PFSK-1 (cell line): ENCODE measurements around the gene GSTCD.

Experiments used
- FOXP2 ChIP-seq: optimal IDR thresholded peaks from 2 replicates; pipeline ENCODE3; 2011; ENCODE audit warnings: borderline replicate concordance, control low read depth, inconsistent platforms; ENCODE audit not compliant: insufficient read depth; ENCODE audit errors: extremely low read length, extremely low read depth
- POLR2AphosphoS5 ChIP-seq: IDR thresholded peaks from 2 replicates; pipeline ENCODE4 v1.6.1; 2012; ENCODE audit warnings: low read depth, mild to moderate bottlenecking, control low read depth, low read length, moderate library complexity
- SIN3A ChIP-seq: IDR thresholded peaks from 2 replicates; pipeline ENCODE4 v1.6.1; 2012; ENCODE audit warnings: mild to moderate bottlenecking, low read length, moderate library complexity, borderline replicate concordance; ENCODE audit not compliant: insufficient read depth
- TAF1 ChIP-seq: IDR thresholded peaks from 2 replicates; pipeline ENCODE4 v1.6.1; 2012; ENCODE audit warnings: low read length, control low read depth, borderline replicate concordance; ENCODE audit not compliant: insufficient read depth
- TF ChIP-seq, protein P1 (sequence below), 2 experiments: IDR thresholded peaks; 2 replicates each; pipeline versions ENCODE4 v1.6.1 to v1.8.0; 2011 to 2012; ENCODE audit warnings: low read depth in 2 of 2, low read length in 2 of 2, control low read depth in 1 of 2, inconsistent platforms in 1 of 2, mild to moderate bottlenecking in 1 of 2, moderate library complexity in 1 of 2; ENCODE audit not compliant: insufficient read depth in 1 of 2

Gene GSTCD

DNA sequence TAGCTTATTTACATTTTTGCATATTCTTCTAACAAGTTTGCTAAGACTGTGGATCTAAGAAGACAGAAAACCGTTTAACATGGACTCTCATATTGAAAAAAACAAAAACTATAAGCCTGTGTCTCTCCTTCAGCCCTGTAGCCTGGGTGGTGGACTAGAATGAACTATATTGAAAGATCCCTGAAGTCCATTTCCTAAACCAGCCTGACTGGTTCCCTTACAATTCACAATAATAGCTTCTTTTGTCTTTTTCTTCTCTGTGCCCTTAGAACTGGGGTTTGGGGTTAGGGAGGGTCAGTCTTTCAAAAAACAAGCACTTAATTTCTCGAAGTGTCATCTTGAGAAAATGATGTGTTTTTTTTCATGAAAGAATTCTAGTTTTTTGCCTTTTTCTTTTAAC, 59.0 kb downstream of the GSTCD start:
- TF ChIP-seq TAF1, result no peak
- TF ChIP-seq FOXP2, result no peak
- TF ChIP-seq POLR2AphosphoS5, result no peak
- TF ChIP-seq SIN3A, result no peak
- TF ChIP-seq, protein P1, sequence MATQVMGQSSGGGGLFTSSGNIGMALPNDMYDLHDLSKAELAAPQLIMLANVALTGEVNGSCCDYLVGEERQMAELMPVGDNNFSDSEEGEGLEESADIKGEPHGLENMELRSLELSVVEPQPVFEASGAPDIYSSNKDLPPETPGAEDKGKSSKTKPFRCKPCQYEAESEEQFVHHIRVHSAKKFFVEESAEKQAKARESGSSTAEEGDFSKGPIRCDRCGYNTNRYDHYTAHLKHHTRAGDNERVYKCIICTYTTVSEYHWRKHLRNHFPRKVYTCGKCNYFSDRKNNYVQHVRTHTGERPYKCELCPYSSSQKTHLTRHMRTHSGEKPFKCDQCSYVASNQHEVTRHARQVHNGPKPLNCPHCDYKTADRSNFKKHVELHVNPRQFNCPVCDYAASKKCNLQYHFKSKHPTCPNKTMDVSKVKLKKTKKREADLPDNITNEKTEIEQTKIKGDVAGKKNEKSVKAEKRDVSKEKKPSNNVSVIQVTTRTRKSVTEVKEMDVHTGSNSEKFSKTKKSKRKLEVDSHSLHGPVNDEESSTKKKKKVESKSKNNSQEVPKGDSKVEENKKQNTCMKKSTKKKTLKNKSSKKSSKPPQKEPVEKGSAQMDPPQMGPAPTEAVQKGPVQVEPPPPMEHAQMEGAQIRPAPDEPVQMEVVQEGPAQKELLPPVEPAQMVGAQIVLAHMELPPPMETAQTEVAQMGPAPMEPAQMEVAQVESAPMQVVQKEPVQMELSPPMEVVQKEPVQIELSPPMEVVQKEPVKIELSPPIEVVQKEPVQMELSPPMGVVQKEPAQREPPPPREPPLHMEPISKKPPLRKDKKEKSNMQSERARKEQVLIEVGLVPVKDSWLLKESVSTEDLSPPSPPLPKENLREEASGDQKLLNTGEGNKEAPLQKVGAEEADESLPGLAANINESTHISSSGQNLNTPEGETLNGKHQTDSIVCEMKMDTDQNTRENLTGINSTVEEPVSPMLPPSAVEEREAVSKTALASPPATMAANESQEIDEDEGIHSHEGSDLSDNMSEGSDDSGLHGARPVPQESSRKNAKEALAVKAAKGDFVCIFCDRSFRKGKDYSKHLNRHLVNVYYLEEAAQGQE (IDR thresholded peaks at IDR 0.05; ENCODE audit: insufficient read depth in 1 of 2, low read depth in 2 of 2, low read length in 2 of 2), result no peak

DNA sequence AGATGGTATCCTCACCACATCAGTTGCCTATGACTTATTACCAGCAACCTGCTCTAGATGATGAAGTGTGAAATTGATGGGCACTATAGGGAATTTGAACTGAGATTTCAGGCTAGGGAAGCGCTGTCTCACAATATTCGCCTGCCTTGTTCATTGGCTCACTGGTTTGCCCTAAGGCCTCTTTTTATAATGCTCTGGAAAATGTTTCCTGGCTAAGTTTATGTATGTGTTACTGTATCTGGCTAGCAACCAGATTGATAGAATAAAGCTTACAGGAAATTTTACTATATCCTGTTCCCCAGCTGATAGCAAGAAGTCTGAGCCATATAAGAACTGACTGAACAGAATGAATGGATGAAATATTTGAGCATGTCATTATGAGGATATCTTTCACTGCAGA, 71.6 kb downstream of the GSTCD start:
- TF ChIP-seq POLR2AphosphoS5, result no peak
- TF ChIP-seq SIN3A, result no peak
- TF ChIP-seq, protein P1 (IDR thresholded peaks at IDR 0.05; ENCODE audit: insufficient read depth in 1 of 2, low read depth in 2 of 2, low read length in 2 of 2), result no peak
- no peak for TF ChIP-seq TAF1
- TF ChIP-seq FOXP2, result no peak

DNA sequence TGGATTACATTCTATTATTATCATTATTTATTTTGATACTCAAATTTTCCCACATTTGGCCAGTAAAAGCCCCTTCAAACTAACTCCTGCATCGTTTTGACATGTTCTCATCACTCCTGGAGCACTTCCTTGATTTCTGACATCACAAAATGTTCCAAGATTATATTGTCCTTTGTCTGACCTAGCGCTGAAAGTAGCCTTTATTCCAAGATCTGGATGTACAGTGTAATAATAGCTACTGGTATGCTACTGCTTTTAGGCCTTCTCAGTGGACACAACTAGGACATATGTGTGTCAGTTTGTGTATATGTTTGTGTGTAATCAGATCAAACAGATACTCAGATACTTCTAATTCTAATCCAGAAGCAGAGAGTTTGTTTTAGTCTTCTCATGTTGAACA, 76.2 kb downstream of the GSTCD start:
- TF ChIP-seq FOXP2, result no peak
- no peak for TF ChIP-seq TAF1

DNA sequence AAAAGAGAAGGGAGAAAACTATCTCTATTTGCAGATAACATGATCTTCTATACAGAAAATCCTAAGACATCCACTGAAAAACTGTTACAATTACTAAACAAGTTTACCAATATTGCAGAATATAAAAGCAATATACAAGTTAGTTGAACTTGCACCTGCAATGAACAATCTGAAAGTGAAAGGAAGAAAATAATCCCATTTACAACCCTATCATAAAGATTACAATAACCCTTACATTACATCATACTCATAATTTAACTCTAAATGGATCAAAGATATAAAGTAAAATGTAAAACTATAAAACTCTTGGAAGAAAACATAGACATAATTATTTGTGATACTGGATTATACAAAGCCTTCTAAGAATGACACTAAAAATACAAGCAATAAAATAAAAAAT, 77.2 kb downstream of the GSTCD start:
- no peak for TF ChIP-seq TAF1
- no peak for TF ChIP-seq SIN3A
- TF ChIP-seq FOXP2, result no peak
- TF ChIP-seq, protein P1 (IDR thresholded peaks at IDR 0.05; ENCODE audit: insufficient read depth in 1 of 2, low read depth in 2 of 2, low read length in 2 of 2), result no peak
- TF ChIP-seq POLR2AphosphoS5, result no peak

DNA sequence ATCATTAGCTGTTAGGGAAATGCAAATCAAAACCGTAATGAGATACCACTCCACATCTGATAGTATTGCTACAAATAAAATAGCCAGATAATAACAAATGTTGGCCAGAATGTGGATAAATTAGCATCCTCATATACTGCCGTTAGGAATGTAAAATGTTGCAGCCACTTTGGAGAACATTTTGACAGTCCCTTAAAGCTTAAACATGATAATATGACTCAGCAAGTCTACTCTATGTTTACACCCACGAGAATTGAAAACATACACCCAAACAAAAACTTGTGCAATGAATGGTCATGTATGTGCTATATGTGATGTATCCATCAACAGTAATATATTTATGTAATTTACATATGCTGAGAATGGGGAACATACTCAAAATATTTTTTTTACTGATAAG, 78.2 kb downstream of the GSTCD start:
- TF ChIP-seq FOXP2, result no peak
- TF ChIP-seq, protein P1 (IDR thresholded peaks at IDR 0.05; ENCODE audit: insufficient read depth in 1 of 2, low read depth in 2 of 2, low read length in 2 of 2), result no peak
- no peak for TF ChIP-seq SIN3A
- TF ChIP-seq TAF1, result no peak
- no peak for TF ChIP-seq POLR2AphosphoS5
